Ovary (tissue), 3 donors: ENCODE measurements around the gene CARD6.
"Not testable (repeated sequence)": the region's sequence is repeated elsewhere in the genome, so short reads cannot be mapped to it uniquely, and the experiment has no call there.

Source experiments
- EP300 ChIP-seq: sonication (generic); formaldehyde crosslinking; IDR thresholded peaks from one replicate; pipeline ENCODE4 v1.6.1; 2017; ENCODE audit warnings: antibody characterized with exemption
- POLR2A ChIP-seq: fragments of 450-650 bp; IDR thresholded peaks from one replicate; pipeline ENCODE4 v1.6.1; 2017; ENCODE audit warnings: antibody characterized with exemption, mild to moderate bottlenecking, moderate library complexity
- TF ChIP-seq, protein P1 (sequence below), 3 donors: fragments of 450-650 bp in 2 of 3; fragments of 200-600 bp in 1 of 3; IDR thresholded peaks; one replicate each; pipeline versions ENCODE4 v1.5.1 to v1.8.0; 2016 to 2022; ENCODE audit warnings: antibody characterized with exemption in 3 of 3, mild to moderate bottlenecking in 1 of 3
- donor health status: DM: no; HTN: no; CAD: no.

DNA sequence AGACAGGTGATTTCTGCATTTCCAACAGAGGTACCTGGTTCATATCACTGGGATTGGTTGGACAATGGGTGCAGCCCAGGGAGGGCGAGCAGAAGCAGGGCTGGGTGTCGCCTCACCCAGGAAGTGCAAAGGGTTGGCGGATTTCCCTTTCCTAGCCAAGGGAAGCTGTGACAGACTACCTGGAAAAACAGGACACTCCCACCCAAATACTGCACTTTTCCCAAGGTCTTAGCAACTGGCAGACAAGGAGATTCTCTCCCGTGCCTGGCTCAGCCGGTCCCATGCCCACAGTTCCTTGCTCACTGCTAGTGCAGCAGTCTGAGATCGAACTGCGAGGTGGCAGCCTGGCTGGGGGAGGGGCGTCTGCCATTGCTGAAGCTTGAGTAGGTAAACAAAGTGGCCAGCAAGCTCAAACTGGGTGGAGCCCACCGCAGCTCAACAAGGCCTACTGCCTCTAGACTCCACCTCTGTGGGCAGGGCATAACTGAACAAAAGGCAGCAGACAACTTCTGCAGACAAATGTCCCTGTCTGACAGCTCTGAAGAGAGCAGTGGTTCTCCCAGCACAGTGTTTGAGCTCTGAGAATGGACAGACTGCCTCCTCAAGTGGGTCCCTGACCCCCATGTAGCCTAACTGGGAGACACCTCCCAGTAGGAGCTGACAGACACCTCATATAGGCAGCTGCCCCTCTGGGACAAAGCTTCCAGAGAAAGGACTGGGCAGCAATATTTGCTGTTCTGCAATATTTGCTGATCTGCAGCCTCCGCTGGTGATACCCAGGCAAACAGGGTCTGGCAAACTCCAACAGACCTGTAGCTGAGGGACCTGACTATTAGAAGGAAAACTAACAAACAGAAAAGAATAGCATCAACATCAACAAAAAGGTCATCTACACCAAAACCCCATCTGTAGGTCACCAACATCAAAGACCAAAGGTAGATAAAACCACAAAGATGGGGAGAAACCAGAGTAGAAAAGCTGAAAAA is 54.6 kb downstream of the CARD6 start:
- not testable (repeated sequence) for TF ChIP-seq POLR2A, EP300
- TF ChIP-seq, protein P1, sequence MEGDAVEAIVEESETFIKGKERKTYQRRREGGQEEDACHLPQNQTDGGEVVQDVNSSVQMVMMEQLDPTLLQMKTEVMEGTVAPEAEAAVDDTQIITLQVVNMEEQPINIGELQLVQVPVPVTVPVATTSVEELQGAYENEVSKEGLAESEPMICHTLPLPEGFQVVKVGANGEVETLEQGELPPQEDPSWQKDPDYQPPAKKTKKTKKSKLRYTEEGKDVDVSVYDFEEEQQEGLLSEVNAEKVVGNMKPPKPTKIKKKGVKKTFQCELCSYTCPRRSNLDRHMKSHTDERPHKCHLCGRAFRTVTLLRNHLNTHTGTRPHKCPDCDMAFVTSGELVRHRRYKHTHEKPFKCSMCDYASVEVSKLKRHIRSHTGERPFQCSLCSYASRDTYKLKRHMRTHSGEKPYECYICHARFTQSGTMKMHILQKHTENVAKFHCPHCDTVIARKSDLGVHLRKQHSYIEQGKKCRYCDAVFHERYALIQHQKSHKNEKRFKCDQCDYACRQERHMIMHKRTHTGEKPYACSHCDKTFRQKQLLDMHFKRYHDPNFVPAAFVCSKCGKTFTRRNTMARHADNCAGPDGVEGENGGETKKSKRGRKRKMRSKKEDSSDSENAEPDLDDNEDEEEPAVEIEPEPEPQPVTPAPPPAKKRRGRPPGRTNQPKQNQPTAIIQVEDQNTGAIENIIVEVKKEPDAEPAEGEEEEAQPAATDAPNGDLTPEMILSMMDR (IDR thresholded peaks at IDR 0.05) = not testable (repeated sequence)
